HCT116 (cell line): ENCODE measurements around the gene SGCA. TPM values are rescaled to one million over a fixed set of nuclear protein-coding genes. Genes with fewer than 3 reads are reported as not detected.

Source experiments
- ATAC-seq: fragments of 200-7000 bp; cut with Tn5 transposase; 2 replicates; pipeline ENCODE4 v1.9.1; 2020; ENCODE audit warnings: mild to moderate bottlenecking, moderate library complexity
- BruUV-seq: library from RNA; stranded (reverse); fragments of 400-500 nt; replicated peaks from 2 replicates; lab custom pipeline; 2021; lab: Mats Ljungman, UMichigan
- CTCF ChIA-PET: fragments of 300-600 bp; sonication (Branson Sonifier 250); formaldehyde crosslinking; loops from one replicate; lab custom pipeline; 2021; ENCODE audit warnings: antibody characterized with exemption; lab: Charles Lee
- POLR2A ChIA-PET: fragments of 300-600, 350-600 bp; sonication (Branson Sonifier 250); formaldehyde crosslinking; loops from one replicate; lab custom pipeline; 2021; ENCODE audit warnings: antibody characterized with exemption; lab: Charles Lee
- RAD21 ChIA-PET, 2 experiments: fragments of 300-600 bp; sonication (Branson Sonifier 250); formaldehyde crosslinking; loops; one replicate each; lab custom pipeline; 2023; ENCODE audit warnings: low total read pairs in 2 of 2; ENCODE audit not compliant: uncharacterized antibody in 2 of 2, unreplicated experiment in 2 of 2, low non-redundant PET in 1 of 2; lab: Charles Lee
- DNase-seq: peaks from one replicate; pipeline ENCODE4 v3.0.0-alpha.2; 2010; ENCODE audit warnings: low read depth, low spot score
- H2AFZ ChIP-seq: fragments of 200-600 bp; shearing (Covaris generic), sonication (generic); 2 replicates; pipeline ENCODE4 v1.6.1; 2017; ENCODE audit warnings: low read depth, mixed run types, mixed read lengths, antibody characterized with exemption, low read length; ENCODE audit not compliant: poor library complexity, severe bottlenecking
- H3K27ac ChIP-seq: 2 replicates; pipeline ENCODE4 v1.5.1; 2012; ENCODE audit warnings: low read depth, low read length
- H3K27me3 ChIP-seq: fragments of 200-600 bp; sonication (generic); 2 replicates; pipeline ENCODE4 v1.6.1; 2016; ENCODE audit warnings: mixed run types, low read length, mixed read lengths; ENCODE audit not compliant: insufficient read depth
- H3K36me3 ChIP-seq, 2 experiments: fragments of 200-500 bp in 1 of 2; fragments of 200-600 bp in 1 of 2; sonication (Bioruptor generic) in 1 of 2; sonication (generic) in 1 of 2; 2 replicates each; pipeline versions ENCODE4 v1.5.1 to v1.6.1; 2014 to 2016; ENCODE audit warnings: low read length in 2 of 2, inconsistent platforms in 1 of 2, mixed read lengths in 1 of 2, mixed run types in 1 of 2; ENCODE audit not compliant: insufficient read depth in 2 of 2, control insufficient read depth in 1 of 2
- H3K4me1 ChIP-seq, 2 experiments: fragments of 200-600 bp in 1 of 2; sonication (generic) in 1 of 2; 2 replicates each; pipeline versions ENCODE4 v1.5.1 to v1.6.1; 2012 to 2017; ENCODE audit warnings: low read length in 2 of 2, inconsistent platforms in 1 of 2, mild to moderate bottlenecking in 1 of 2, mixed read lengths in 1 of 2, mixed run types in 1 of 2, moderate library complexity in 1 of 2; ENCODE audit not compliant: insufficient read depth in 2 of 2, control insufficient read depth in 1 of 2
- H3K4me2 ChIP-seq: fragments of 200-600 bp; sonication (generic); 2 replicates; pipeline ENCODE4 v1.6.1; 2017; ENCODE audit warnings: mixed run types, low read length, mixed read lengths
- H3K4me3 ChIP-seq, 2 experiments: fragments of 200-600 bp in 1 of 2; sonication (generic) in 1 of 2; replicated peaks in 1 of 2; 2 replicates each; pipeline ENCODE4 v1.5.1; 2011 to 2016; ENCODE audit warnings: low read length in 2 of 2, control low read depth in 1 of 2, low read depth in 1 of 2, mild to moderate bottlenecking in 1 of 2, mixed read lengths in 1 of 2, mixed run types in 1 of 2
- H3K79me2 ChIP-seq: fragments of 200-600 bp; sonication (generic); 2 replicates; pipeline ENCODE4 v1.6.1; 2017; ENCODE audit warnings: mild to moderate bottlenecking, mixed run types, low read length, moderate library complexity, mixed read lengths; ENCODE audit not compliant: insufficient read depth
- H3K9ac ChIP-seq: fragments of 200-600 bp; sonication (generic); 2 replicates; pipeline ENCODE4 v1.6.1; 2016; ENCODE audit warnings: low read length, mixed read lengths
- H3K9me2 ChIP-seq: fragments of 200-600 bp; sonication (generic), shearing (Covaris generic); 2 replicates; pipeline ENCODE4 v1.6.1; 2017; ENCODE audit warnings: mixed run types, mild to moderate bottlenecking, moderate library complexity; ENCODE audit not compliant: insufficient read depth
- H3K9me3 ChIP-seq, 2 experiments: fragments of 200-500 bp in 1 of 2; fragments of 200-600 bp in 1 of 2; sonication (Bioruptor generic) in 1 of 2; sonication (generic) in 1 of 2; 2 replicates each; pipeline ENCODE4 v1.6.1; 2014 to 2017; ENCODE audit warnings: low read length in 2 of 2, mixed read lengths in 2 of 2, inconsistent platforms in 1 of 2, low read depth in 1 of 2, mild to moderate bottlenecking in 1 of 2, mixed run types in 1 of 2, moderate library complexity in 1 of 2; ENCODE audit not compliant: control insufficient read depth in 1 of 2, insufficient read depth in 1 of 2
- H4K20me1 ChIP-seq: fragments of 200-600 bp; sonication (generic), shearing (Covaris generic); 2 replicates; pipeline ENCODE4 v1.6.1; 2017; ENCODE audit warnings: mixed run types, mild to moderate bottlenecking, moderate library complexity; ENCODE audit not compliant: insufficient read depth
- JUND ChIP-seq: IDR thresholded peaks from 2 replicates; pipeline ENCODE4 v1.6.1; 2012
- RAD21 ChIP-seq: IDR thresholded peaks from 2 replicates; pipeline ENCODE4 v1.6.1; 2012; ENCODE audit warnings: low read depth, mild to moderate bottlenecking
- SIN3A ChIP-seq: IDR thresholded peaks from 2 replicates; pipeline ENCODE4 v1.6.1; 2012; ENCODE audit warnings: low read depth
- YY1 ChIP-seq: IDR thresholded peaks from 2 replicates; pipeline ENCODE4 v1.6.1; 2011; ENCODE audit warnings: low read length, low read depth, moderate library complexity, mild to moderate bottlenecking; ENCODE audit not compliant: insufficient replicate concordance; ENCODE audit errors: extremely low read depth
- intact Hi-C: fragments of 100-400 bp; cut with micrococcal nuclease; formaldehyde crosslinking; loops from 2 replicates; pipeline ENCODE4 v1.10.0; 2022
- total RNA-seq: library from RNA; stranded (reverse); gene quantifications from one replicate; pipeline ENCODE4 v1.2.1, GENCODE V29; 2021; ENCODE audit not compliant: unreplicated experiment
- TF ChIP-seq, protein P1 (sequence below): IDR thresholded peaks from 2 replicates; pipeline ENCODE4 v1.6.1; 2012; ENCODE audit warnings: low read depth

Gene SGCA
- total RNA-seq, 1 experiment from 2014 or later, result 0.37 TPM

DNA sequence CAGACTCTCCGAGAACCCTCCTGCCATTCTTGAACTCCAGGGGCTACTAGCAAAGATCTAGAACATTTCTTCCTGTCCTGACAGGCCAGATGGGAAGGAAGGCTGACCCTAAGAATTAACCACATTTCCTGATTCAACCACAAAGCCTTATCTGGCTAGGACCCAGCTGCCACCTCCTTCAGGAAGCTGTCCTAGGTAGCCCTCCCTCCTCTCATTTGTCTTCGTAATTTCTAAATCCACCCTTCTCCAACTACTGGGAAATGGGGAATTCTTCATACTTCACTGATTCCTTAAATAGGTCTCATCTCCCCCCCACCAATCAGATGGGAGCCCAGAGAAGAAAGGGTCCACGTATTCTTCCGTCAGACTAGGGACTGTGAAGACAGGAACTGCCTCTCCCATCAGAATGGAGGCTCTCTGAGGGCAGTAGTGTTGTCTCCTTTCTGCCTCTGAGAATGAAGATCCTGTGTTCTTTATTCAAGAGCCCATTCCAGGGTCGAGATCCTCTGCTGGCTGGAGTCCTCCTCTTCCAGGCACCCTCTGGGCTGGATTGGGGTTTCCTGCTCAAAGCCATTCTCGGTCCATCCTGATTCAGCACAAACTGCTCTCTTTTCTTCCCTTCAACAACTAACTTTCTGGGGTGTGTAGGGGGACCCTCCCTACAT lies 38.0 kb upstream of the SGCA start:
- ChIA-PET CTCF (no interaction called here), POLR2A (no interaction called here), RAD21 (no interaction called here)
- H3K79me2 ChIP-seq, result no peaks in the 10 kb centered on the region
- H4K20me1 ChIP-seq, result no peaks in the 10 kb centered on the region
- H3K4me3 ChIP-seq, result no peak overlapping the region
- no peak for DNase-seq
- H3K9me3 ChIP-seq, result no peaks in the 10 kb centered on the region
- no peak for ATAC-seq
- no peak overlapping the region for H3K4me2 ChIP-seq
- no peak overlapping the region for H2AFZ ChIP-seq
- no peak overlapping the region for H3K9ac ChIP-seq
- peaks cover 9 to 26% of the 10 kb centered on the region in 2 experiments; a peak in 3 of 4 replicates for H3K4me1 ChIP-seq
- H3K27ac ChIP-seq, result no peak overlapping the region
- TF ChIP-seq YY1 (no peak), RAD21 (no peak), SIN3A (no peak), JUND (no peak)
- TF ChIP-seq, protein P1, sequence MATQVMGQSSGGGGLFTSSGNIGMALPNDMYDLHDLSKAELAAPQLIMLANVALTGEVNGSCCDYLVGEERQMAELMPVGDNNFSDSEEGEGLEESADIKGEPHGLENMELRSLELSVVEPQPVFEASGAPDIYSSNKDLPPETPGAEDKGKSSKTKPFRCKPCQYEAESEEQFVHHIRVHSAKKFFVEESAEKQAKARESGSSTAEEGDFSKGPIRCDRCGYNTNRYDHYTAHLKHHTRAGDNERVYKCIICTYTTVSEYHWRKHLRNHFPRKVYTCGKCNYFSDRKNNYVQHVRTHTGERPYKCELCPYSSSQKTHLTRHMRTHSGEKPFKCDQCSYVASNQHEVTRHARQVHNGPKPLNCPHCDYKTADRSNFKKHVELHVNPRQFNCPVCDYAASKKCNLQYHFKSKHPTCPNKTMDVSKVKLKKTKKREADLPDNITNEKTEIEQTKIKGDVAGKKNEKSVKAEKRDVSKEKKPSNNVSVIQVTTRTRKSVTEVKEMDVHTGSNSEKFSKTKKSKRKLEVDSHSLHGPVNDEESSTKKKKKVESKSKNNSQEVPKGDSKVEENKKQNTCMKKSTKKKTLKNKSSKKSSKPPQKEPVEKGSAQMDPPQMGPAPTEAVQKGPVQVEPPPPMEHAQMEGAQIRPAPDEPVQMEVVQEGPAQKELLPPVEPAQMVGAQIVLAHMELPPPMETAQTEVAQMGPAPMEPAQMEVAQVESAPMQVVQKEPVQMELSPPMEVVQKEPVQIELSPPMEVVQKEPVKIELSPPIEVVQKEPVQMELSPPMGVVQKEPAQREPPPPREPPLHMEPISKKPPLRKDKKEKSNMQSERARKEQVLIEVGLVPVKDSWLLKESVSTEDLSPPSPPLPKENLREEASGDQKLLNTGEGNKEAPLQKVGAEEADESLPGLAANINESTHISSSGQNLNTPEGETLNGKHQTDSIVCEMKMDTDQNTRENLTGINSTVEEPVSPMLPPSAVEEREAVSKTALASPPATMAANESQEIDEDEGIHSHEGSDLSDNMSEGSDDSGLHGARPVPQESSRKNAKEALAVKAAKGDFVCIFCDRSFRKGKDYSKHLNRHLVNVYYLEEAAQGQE, result no peak
- no TSS peak for BruUV-seq
- intact Hi-C loops, result no loop called here
- H3K36me3 ChIP-seq, result no peaks in the 10 kb centered on the region
- H3K9me2 ChIP-seq, result no peaks in the 10 kb centered on the region
- H3K27me3 ChIP-seq, result no peaks in the 10 kb centered on the region
